GM18520 (cell line): ENCODE results near the gene UBE2E1.

ENCODE experiments used
- ATAC-seq: cut with Tn5 transposase; IDR thresholded peaks from one replicate; pipeline ENCODE4 v1.9.1; 2021; ENCODE audit not compliant: unreplicated experiment

Gene UBE2E1

GRCh38 chr3:23820888-23821287, 15.1 kb downstream of the UBE2E1 start:
- no peak for ATAC-seq

GRCh38 chr3:23821858-23822257, 16.1 kb downstream of the UBE2E1 start:
- ATAC-seq: no peak

- ATAC-seq: no peak
These were observed 16.8 kb downstream of the UBE2E1 start for GRCh38 chr3:23822559-23822958.

- ATAC-seq: no peak
These were observed 17.9 kb downstream of the UBE2E1 start for GRCh38 chr3:23823620-23824019.

GRCh38 chr3:23824699-23825444, 19.1 kb downstream of the UBE2E1 start:
- ATAC-seq: no peak

GRCh38 chr3:23825802-23826201, 20.0 kb downstream of the UBE2E1 start:
- ATAC-seq: no peak

- no peak for ATAC-seq
These were observed 20.8 kb downstream of the UBE2E1 start for GRCh38 chr3:23826382-23827064.

GRCh38 chr3:23829242-23829934, 23.6 kb downstream of the UBE2E1 start:
- ATAC-seq: peak; percentile 41

- ATAC-seq: peak; percentile 83
These were observed 25.2 kb downstream of the UBE2E1 start for GRCh38 chr3:23830869-23831484.

GRCh38 chr3:23831517-23832394, 26.0 kb downstream of the UBE2E1 start:
- no peak for ATAC-seq

- ATAC-seq: no peak
These were observed 26.8 kb downstream of the UBE2E1 start for GRCh38 chr3:23832523-23832922.

- no peak for ATAC-seq
These were observed 28.5 kb downstream of the UBE2E1 start for GRCh38 chr3:23834082-23834870.

GRCh38 chr3:23835087-23835486, 29.3 kb downstream of the UBE2E1 start:
- no peak for ATAC-seq

- ATAC-seq: no peak
These were observed 30.0 kb downstream of the UBE2E1 start for GRCh38 chr3:23835802-23836201.

GRCh38 chr3:23836536-23837230, 30.9 kb downstream of the UBE2E1 start:
- no peak for ATAC-seq

GRCh38 chr3:23837286-23837685, 31.5 kb downstream of the UBE2E1 start:
- no peak for ATAC-seq

- peak; percentile 42 for ATAC-seq
These were observed 31.9 kb downstream of the UBE2E1 start for GRCh38 chr3:23837691-23838090.

GRCh38 chr3:23840521-23840920, 34.8 kb downstream of the UBE2E1 start:
- ATAC-seq: no peak

- no peak for ATAC-seq
These were observed 38.1 kb downstream of the UBE2E1 start for GRCh38 chr3:23843869-23844268.
